GM21717 (cell line): ENCODE results near the gene PABPC3.

ENCODE experiments used
- ATAC-seq: cut with Tn5 transposase; IDR thresholded peaks from one replicate; pipeline ENCODE4 v1.9.1; 2021; ENCODE audit warnings: mild to moderate bottlenecking, moderate library complexity; ENCODE audit not compliant: unreplicated experiment

The PABPC3 gene

DNA sequence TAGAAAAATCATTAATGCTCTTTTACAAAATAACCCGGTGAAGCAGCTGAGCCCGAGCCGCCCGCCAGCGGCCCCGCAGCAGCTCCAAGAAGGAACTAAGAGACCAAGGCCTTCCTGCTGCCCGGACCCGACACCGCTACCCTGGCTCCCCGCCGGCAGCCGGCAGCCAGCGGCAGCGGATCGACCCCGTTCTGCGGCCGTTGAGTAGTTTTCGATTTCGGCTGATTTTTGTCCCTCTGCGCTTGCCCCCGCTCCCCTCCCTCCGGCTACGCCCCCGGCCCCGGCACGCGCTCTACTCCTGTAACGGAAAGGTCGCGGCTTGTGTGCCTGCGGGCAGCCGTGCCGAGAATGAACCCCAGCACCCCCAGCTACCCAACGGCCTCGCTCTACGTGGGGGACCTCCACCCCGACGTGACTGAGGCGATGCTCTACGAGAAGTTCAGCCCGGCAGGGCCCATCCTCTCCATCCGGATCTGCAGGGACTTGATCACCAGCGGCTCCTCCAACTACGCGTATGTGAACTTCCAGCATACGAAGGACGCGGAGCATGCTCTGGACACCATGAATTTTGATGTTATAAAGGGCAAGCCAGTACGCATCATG is at the start of gene PABPC3:
Gene PABPC3, plus strand, starts transcription at position 286 of the 603 bp plus-strand sequence. Its CDS starts 63 bp downstream, at position 349.
- no peak for ATAC-seq

DNA sequence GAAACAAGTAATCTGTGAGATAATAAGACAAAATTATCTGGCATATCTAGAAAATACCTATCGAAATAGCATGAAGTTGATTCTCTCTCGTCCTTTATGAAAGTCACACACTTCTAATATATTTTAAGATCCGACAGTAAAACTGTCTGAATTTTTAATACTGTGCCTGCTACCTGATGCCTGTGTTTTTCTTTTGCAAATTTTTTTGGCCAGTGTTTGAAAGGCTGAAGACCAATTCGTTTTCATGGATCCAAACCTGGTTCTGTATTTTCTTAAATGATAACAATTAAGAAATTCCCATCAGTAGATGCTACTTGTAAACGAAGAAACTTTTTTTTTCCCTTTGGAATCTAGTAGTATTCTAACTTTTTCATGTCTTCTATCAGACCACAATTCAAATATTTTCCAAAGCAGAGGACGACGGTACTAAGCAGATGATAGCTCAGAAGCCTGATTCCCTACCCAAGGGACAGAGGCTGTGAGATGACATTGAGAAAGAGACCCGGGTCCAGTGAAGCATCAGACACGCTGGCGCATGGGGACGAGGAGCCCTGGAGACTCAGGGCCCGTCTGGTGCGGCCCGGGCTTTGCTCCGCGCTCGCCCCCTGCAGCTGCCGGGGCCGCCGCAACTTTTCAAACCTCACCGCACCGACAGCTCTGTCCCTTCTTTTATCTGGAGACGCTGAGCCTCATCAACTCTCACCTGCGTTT is 49.5 kb upstream of the PABPC3 start:
- ATAC-seq: no peak

DNA sequence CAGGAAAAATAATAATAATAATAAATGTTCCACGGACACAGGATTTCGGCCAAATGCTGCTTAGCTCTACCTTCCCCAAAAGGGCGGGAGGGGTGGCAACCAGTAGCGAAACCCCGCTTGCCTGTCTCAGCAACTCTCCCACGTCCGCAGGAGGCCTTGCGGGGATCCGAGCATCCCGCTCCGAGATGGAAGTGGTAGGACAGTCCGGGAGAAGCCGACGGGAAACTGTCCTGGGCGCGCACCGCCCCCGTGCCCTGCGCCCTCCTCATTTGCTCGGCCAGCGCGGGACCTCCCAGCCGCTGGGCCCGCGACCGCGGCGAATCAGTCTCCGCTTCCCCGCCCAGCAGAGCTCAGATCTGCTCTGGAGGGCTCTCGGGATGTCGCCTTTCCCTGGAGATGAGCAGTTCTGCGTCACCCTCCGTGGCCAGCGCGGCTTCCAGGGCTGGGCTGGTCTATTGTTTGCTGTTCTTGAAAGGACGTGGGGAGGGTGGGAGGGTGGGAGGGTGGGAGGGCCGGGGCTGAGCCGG is 48.9 kb upstream of the PABPC3 start:
- ATAC-seq: no peak

DNA sequence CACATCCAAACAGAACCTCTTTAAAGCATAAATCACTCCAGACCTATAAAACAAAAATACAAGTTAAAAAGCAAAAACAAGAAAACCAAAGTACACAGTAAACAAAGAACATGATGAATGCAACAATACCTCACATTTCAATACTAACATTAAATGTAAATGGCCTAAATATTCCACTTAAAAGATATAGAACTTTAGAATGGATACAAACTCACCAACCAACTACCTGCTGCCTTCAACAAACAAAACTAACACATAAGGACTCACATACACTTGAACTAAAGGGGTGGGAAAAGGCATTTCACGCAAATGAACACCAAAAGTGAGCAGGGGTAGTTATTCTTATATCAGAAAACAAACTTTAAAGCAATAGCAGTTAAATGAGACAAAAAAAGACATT is 44.9 kb upstream of the PABPC3 start:
- ATAC-seq: no peak

DNA sequence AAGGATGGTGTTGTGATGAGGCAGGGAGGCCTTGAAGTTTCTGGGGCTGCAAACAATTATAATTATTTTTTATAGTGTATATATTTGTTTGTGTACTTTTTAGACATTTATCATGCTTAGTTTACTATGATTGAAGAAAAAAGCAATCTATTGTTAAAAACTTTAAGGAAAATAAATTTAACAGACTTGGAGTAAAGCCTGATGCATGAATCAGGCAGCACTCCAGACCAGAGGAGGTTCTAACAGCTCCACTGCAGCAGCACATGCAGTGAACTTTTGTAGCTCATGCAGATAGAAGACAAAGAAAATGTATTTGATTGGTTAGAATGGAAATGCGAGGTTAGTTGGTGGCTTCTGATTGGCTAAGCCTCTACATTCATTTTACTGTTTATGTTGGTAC is 36.8 kb upstream of the PABPC3 start:
- no peak for ATAC-seq

DNA sequence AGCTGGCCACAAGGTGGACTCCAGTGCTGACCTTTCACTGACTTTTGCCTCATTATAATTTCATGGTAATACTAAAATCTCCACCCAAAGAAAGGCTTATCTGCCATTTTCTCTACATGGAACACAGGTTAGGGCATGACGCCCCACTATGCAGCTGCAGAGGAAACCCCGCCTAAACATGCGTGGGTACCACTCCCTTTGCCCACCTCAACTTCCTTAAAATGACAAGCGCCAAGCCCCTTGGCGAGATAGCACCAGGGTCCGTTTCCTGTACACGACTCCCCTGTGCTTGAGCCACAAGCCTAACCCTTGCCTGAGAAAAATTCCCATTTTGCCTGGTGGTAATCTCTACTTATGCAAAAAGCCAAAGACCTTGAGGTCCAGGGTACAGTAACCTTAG is 36.0 kb upstream of the PABPC3 start:
- no peak for ATAC-seq

DNA sequence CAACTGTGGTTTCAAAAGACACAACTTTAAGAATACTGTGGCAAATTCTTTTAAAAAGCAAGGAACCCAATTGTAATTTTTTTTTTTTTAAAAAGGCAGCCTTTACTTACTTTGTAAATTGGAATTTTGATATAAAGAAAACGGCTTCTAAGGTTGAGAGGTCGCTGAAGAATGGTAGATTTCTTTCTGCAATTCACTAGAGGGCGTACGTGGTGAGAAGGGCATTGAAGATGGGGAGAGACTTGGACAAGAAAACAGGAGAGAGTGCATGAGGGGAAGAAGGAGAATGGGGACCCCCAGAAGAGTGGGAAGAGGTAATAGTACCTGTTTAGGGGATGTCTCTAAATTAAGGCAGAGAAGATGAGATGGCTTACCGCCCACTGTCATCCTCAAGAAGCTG is 33.5 kb upstream of the PABPC3 start:
- ATAC-seq: no peak

DNA sequence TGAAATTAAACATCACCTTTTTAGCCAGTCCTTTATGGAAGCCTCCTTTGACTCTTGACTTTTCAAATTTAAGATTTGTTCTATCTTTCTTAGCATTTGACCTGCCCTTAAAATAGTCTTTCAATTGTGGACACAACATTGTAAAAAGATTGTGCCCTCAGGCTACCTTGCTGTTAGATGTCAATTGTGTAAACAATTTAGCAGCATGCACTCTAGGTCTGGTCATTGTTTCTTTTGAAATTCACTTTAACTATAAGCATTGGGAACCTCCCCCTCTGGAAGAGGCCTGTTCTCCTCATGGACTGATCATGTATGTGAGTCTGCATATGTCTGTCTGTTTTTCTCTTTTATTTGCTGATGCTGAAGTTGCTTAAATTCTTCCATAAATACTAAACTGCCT is 31.5 kb upstream of the PABPC3 start:
- ATAC-seq: no peak

DNA sequence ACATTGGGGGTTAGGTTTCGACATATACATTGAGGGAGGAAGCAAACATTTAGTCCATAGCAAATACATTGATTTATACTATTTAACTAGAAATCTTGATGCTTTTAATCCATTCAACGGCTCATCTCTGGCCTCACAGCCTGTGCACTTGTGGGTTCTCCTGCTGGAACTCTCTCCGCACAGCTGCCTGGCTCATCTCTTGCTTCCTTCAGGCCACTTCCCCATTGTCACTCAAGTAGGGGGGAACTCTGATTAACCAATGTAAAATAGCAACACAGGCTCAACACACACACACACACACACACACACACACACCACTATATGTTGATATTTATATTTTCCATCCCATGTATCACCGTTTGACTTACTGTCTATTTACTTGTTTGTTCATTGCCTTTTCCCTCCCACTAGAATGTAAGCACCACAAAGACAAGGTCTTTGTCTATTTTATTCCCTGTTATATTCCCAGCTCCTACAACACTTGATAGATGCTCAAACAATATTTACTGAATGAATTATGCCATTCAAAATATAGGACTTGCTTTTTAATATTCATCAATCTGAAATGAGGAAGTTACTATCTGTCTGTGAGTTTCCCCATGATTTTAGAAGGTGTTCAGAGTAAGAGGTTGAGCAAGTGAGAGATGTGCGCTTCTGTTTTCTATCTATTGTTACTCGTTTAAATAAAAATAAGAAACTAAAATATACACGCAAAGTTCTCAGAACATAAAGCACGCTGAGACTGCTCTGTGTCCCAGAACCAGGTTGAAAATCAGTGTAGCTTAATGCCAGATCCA is 29.8 kb upstream of the PABPC3 start:
- no peak for ATAC-seq

DNA sequence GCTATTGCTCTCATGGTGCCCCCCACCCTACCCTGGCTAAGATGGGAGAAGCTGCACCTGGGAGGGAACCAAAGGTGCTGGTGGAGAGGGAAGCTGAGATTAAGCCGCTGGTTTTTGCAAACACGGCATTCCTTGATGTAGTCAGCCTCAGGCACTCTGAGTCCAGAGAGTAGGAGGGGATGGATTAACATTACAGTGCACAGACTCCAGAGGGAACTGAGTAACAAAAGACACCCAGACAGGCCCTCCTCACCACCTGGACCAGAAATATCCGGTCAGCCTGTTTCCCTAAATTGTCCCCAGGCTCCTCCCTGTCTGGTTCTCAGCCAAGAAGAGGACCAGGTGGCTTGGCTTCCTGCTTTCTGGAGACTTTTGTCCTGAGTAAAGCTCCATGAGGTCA is 28.9 kb upstream of the PABPC3 start:
- no peak for ATAC-seq

DNA sequence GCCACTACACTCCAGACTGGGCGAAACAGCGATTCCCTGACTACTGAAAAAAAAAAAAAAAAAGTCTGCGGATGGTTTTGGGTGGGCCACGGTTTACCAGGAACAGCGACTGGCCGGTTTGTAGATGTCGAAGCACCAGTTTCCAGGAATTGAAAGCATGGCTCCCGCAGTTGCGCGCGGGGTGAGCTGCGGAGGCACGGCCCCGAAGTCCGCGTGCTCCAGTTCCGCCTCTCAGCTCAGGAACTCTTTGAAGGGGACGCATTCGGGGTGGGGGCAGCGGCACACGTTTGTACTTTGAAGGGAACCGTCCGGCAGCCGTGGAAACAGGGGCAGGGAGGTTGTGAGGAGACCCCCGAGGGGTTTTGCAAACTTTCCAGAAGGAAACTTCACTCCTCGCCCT is 27.1 kb upstream of the PABPC3 start:
- no peak for ATAC-seq

DNA sequence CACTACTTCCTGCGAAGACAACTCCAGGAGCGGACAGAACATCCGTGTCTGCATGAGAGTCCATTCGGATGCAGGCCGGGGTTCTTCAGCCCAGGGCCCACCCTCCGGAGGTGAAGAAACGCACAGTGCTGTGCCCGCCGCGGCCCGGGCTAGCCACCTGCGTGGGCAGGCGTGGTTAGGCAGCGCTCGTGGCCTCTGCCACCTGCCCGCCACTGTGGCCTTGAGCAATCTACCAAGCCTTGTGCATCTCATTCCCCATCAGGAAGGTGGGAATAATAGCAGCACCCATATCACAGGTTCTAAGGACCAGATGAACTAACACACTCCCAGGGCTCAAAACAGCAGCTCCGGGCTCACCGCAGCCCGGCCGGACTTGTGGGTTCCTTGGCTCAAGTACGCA is 26.7 kb upstream of the PABPC3 start:
- ATAC-seq: no peak

DNA sequence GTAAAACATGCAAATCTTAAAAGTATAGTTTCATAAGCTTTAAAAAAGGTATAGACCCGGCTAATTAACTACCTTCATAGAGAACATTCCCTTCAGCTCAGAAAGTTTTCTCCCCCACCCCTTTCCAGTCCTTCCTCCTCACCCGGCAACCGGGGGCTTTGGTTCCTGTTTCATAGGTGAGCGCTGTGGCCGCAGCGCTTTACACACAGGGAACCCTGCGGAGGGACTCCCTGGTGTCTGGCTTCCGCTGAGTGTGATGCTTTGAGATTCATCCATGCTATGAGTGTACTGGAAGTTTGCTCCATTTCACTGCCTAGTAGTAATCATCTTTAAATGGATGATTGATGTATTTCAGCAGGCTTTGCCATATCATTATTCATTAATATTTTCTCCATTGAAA is 26.0 kb upstream of the PABPC3 start:
- no peak for ATAC-seq

DNA sequence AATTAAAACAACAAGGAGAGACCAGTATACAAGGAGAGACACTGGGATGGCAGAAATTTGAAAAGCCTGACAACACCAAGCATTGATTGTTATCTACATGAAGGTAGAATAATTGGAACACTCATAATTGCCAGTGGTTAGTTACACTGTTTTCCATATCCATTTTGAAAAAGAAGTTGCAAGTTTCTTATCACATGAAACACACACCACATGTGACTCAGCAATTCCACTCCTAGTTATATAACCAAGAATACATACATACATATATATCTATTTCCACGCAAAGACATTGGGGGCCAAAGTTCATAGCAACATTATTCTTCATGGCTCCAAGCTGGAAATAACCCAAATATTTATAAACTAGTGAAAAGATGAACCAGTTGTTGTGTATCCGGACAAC is 15.2 kb upstream of the PABPC3 start:
- no peak for ATAC-seq

DNA sequence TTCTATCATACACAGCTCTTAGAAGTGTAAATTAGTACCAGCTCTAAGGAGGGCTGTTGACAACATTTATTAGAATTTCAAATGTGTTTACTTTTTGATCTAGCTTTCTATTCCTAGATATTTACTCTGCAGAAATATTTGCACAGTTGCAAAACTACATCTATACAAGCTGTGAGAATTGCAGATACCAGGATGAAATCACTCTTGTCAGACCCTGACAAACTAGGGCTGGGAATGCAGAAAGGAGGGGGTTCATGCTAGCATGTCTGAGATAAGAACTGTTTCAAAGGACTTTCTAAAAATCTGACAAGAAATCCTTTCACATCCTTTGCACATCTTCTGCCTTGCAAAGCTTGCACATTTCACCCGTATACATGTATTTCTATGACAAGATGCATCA is 11.8 kb upstream of the PABPC3 start:
- ATAC-seq: no peak

DNA sequence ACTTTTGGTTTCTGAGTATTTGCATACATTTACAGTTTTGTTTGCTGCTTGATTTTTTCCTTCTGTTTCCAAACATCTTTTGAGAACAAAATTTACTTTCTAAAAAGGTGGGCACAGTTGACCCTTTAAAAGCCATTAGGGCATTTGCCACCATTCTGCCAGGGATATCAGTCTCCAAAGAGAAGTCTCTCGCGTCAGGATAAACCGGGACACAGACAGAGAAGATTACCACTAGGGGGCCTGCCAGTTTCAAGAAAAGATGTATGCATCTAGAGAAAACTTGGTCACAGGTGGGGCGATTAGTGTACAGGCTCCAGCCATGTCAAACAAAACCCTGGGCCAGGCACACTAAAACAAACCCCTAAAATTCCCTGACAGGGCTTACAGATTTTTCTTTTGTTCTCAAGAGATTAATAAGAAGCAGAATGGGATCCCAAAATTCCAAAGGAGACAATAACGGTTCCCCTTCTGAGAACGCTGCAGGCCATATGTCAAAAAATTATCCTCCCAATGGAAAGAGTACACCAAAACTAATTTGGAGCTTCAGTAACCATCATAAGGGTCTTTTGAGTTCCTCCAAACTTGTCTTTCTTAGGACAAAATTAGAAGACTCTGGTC is 10.7 kb upstream of the PABPC3 start:
- ATAC-seq: no peak

DNA sequence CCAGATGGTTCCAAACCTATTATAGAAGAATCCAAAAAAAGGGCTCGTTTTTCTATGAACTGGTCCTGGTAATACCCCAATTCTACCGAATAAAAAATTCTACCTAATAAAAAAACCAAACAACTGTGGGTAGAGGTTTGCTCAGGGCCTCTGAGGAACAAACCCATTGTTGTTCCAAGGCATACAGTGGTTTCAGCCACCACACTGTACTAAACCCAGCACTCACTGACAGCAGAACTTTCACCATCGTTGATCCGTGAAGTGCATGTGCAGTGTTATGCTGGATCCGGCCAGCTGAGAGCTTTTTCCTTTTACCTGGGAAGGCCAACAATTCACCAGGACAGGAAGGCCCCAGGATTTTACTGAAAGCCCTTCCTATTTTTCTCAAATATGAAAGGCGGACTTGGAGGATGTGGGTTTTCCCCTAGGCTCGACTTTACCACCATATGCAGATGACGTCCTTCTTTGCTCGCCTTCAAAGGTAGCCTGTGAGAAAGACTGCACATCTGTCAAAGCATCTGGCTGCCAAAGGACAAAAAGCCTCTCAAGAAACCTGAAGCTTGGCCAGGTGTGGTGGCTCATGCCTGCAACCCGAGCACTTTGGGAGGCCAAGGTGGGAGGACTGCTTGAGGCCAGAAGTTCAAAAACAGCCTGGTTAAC is 7.2 kb upstream of the PABPC3 start:
- ATAC-seq: no peak

DNA sequence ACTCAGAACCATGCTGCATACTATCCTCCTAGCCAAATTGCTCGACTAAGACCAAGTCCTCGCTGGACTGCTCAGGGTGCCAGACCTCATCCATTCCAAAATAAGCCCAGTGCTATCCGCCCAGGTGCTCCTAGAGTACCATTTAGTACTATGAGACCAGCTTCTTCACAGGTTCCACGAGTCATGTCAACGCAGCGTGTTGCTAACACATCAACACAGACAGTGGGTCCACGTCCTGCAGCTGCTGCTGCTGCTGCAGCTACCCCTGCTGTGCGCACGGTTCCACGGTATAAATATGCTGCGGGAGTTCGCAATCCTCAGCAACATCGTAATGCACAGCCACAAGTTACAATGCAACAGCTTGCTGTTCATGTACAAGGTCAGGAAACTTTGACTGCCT is 1.5 kb downstream of the PABPC3 start:
- no peak for ATAC-seq

DNA sequence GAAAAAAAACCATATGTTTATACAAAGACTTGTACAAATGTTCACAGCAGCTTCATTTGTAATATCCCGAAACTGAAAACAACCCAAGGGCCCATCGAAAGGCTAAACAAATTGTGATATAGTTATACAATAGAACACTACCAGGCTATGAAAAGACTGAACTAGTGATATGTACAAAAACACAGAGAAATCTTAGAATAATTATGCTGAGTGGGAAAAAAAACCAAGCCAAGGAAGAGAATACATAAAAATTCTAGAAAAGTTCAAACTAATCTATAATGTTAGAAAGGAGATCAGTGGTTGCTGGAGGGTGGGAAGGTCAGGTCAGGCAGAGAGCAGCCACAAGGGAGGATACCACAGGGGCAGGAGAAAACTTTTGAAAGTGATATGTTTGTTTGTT is 7.8 kb downstream of the PABPC3 start:
- no peak for ATAC-seq

DNA sequence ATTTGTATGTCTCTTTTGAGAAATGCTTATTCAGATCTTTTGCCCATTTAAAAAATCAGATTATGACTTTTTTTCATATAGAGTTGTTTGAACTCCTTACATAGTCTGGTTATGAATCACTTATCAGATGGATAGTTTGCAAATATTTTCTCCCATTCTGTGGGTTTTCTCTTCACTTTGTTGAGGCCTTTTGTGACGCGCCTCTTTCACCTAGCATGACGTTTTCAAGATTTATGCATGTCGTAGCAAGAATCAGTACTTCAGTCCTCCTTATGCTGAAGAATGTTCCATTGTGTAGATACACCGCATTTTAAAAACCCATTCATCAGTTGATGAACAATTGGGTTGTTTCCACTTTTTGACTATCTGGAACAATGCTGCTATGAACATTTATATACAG is 13.4 kb downstream of the PABPC3 start:
- ATAC-seq: no peak
